ENCODE data around the gene ADGRG3. TPM values are rescaled to one million over a fixed set of nuclear protein-coding genes. Genes with fewer than 3 reads are reported as not detected.

The ADGRG3 gene
- total RNA-seq, 4 donors from 2014 or later: 3.8 to 14.2 (median 8.2) TPM

GRCh38 chr16:57643910-57644309, 24.2 kb upstream of the ADGRG3 start:
- DNase-seq: no peak
- Histone ChIP-seq H3K27me3 (no peaks in the 10 kb centered on the region), H3K4me3 (replicated peaks in 1 of 3) (no peak overlapping the region), H3K4me1 (peaks cover 35 to 88% of the 10 kb centered on the region in 2 donors), H3K36me3 (peaks cover 0 to 7% of the 10 kb centered on the region in 2 donors), H3K27ac (peak overlapping the region in 1 of 3 donors; percentile 94), H3K9me3 (no peaks in the 10 kb centered on the region)
- intact Hi-C loops (cut with DNase I): no loop called here
- 74 to 84% methylated on average over 8 to 9 of the region's 9 CpGs for WGBS, 2 donors
- TF ChIP-seq, protein P1, sequence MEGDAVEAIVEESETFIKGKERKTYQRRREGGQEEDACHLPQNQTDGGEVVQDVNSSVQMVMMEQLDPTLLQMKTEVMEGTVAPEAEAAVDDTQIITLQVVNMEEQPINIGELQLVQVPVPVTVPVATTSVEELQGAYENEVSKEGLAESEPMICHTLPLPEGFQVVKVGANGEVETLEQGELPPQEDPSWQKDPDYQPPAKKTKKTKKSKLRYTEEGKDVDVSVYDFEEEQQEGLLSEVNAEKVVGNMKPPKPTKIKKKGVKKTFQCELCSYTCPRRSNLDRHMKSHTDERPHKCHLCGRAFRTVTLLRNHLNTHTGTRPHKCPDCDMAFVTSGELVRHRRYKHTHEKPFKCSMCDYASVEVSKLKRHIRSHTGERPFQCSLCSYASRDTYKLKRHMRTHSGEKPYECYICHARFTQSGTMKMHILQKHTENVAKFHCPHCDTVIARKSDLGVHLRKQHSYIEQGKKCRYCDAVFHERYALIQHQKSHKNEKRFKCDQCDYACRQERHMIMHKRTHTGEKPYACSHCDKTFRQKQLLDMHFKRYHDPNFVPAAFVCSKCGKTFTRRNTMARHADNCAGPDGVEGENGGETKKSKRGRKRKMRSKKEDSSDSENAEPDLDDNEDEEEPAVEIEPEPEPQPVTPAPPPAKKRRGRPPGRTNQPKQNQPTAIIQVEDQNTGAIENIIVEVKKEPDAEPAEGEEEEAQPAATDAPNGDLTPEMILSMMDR (IDR thresholded peaks at IDR 0.05): no peak
- TF ChIP-seq POLR2A (IDR thresholded peaks at IDR 0.05): no peak

DNA sequence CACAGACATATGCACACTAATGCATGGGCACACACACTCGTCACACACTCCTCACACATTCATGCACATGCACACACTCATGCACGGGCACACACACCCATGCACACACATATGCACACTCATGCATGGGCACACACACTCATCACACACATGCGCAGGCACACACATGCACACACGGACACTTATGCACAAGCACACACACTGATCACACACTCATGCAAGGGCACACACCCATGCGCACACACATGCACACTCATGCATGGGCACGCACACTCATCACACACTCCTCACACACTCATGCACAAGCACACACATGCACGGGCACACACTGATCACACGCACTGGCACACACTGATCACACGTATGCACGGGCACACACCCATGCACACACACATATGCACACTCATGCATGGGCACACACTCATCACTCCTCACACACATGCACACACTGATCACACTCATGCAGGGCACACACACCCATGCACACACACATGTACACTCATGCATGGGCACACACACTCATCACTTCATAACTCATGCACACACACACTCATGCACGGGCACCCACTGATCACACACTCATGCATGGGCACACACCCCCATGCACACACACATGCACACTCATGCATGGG, 23.6 kb upstream of the ADGRG3 start:
- Histone ChIP-seq H3K4me1 (peaks cover 29 to 83% of the 10 kb centered on the region in 2 donors), H3K27me3 (no peaks in the 10 kb centered on the region), H3K4me3 (replicated peaks in 1 of 3) (no peak overlapping the region), H3K27ac (no peak overlapping the region), H3K36me3 (peaks cover 0 to 7% of the 10 kb centered on the region in 2 donors), H3K9me3 (no peaks in the 10 kb centered on the region)
- intact Hi-C loops (cut with DNase I): no loop called here
- WGBS, 2 donors: 88 to 89% methylated on average over 11 of the region's 11 CpGs
- TF ChIP-seq, protein P1 (IDR thresholded peaks at IDR 0.05): no peak
- no peak for TF ChIP-seq POLR2A (IDR thresholded peaks at IDR 0.05)
- DNase-seq: no peak

- Histone ChIP-seq H3K36me3 (peaks cover 0 to 7% of the 10 kb centered on the region in 2 donors), H3K27me3 (no peaks in the 10 kb centered on the region), H3K27ac (peak overlapping the region in 2 of 3 donors; percentile 58 to 80), H3K9me3 (no peaks in the 10 kb centered on the region), H3K4me3 (replicated peaks in 1 of 3) (no peak overlapping the region), H3K4me1 (peaks cover 23 to 76% of the 10 kb centered on the region in 2 donors)
- WGBS, 2 donors: 73 to 90% methylated on average over 3 to 4 of the region's 10 CpGs
- TF ChIP-seq, protein P1 (IDR thresholded peaks at IDR 0.05): no peak
- TF ChIP-seq POLR2A (IDR thresholded peaks at IDR 0.05): no peak
- intact Hi-C loops (cut with DNase I): no loop called here
- no peak for DNase-seq
These were observed 22.9 kb upstream of the ADGRG3 start for GRCh38 chr16:57645169-57645568.

GRCh38 chr16:57645691-57646387, 22.3 kb upstream of the ADGRG3 start:
- no peaks in the 10 kb centered on the region for H3K27me3 ChIP-seq
- no peak overlapping the region for H3K4me3 ChIP-seq (replicated peaks in 1 of 3)
- intact Hi-C loops (cut with DNase I): no loop called here

More at GRCh38 chr16:57645691-57646387, 22.3 kb upstream of the ADGRG3 start:
- DNase-seq: no peak
- peaks cover under 1 to 7% of the 10 kb centered on the region in 2 donors for H3K36me3 ChIP-seq
- no peaks in the 10 kb centered on the region for H3K9me3 ChIP-seq
- peaks cover 16 to 69% of the 10 kb centered on the region in 2 donors for H3K4me1 ChIP-seq
- no peak for TF ChIP-seq POLR2A (IDR thresholded peaks at IDR 0.05)
- TF ChIP-seq, protein P1 (IDR thresholded peaks at IDR 0.05): no peak
- peak overlapping the region in 2 of 3 donors; percentile 58 to 80 for H3K27ac ChIP-seq
- 63 to 71% methylated on average over 21 to 24 of the region's 24 CpGs for WGBS, 2 donors

All from thyroid gland (tissue), 4 donors.